Adrenal gland (tissue), 5 donors: ENCODE results near the gene RPH3AL.

Source experiments
- POLR2A ChIP-seq, 2 donors: fragments of 450-650 bp; IDR thresholded peaks; one replicate each; pipeline ENCODE4 v1.6.1; 2017; ENCODE audit warnings: antibody characterized with exemption in 2 of 2, mild to moderate bottlenecking in 2 of 2, moderate library complexity in 1 of 2
- TF ChIP-seq, protein P1 (sequence below), 6 experiments: fragments of 450-650 bp in 4 of 6; fragments of 200-600 bp in 2 of 6; sonication (generic) in 1 of 6; IDR thresholded peaks; 1 replicate in 5 of 6; 2 replicates in 1 of 6; pipeline versions ENCODE4 v1.5.1 to v1.8.0; 2016 to 2021; ENCODE audit warnings: antibody characterized with exemption in 6 of 6, mild to moderate bottlenecking in 2 of 6, moderate library complexity in 1 of 6
- donor health status: DM: no; HTN: no; CAD: no.

- TF ChIP-seq, protein P1, sequence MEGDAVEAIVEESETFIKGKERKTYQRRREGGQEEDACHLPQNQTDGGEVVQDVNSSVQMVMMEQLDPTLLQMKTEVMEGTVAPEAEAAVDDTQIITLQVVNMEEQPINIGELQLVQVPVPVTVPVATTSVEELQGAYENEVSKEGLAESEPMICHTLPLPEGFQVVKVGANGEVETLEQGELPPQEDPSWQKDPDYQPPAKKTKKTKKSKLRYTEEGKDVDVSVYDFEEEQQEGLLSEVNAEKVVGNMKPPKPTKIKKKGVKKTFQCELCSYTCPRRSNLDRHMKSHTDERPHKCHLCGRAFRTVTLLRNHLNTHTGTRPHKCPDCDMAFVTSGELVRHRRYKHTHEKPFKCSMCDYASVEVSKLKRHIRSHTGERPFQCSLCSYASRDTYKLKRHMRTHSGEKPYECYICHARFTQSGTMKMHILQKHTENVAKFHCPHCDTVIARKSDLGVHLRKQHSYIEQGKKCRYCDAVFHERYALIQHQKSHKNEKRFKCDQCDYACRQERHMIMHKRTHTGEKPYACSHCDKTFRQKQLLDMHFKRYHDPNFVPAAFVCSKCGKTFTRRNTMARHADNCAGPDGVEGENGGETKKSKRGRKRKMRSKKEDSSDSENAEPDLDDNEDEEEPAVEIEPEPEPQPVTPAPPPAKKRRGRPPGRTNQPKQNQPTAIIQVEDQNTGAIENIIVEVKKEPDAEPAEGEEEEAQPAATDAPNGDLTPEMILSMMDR (IDR thresholded peaks at IDR 0.05), result no peak
- no peak for TF ChIP-seq POLR2A (IDR thresholded peaks at IDR 0.05)
Observed at GRCh38 chr17:228951-229708, 123.5 kb downstream of the RPH3AL start.
